SK-N-SH (cell line): ENCODE results near the gene ATXN7. TPM values are rescaled to one million over a fixed set of nuclear protein-coding genes. Genes with fewer than 3 reads are reported as not detected.

Experiments
- CTCF ChIA-PET: fragments of 300-600, 350-600 bp; formaldehyde crosslinking; extraction: SDS; loops from one replicate; lab custom pipeline; 2021; lab: Yijun Ruan, JAX
- POLR2A ChIA-PET: fragments of 350-600 bp; sonication (Branson Sonifier 250); formaldehyde crosslinking; extraction: SDS; loops from one replicate; lab custom pipeline; 2020; ENCODE audit warnings: antibody characterized with exemption, inconsistent platforms; lab: Yijun Ruan, JAX
- DNase-seq: peaks from one replicate; pipeline ENCODE4 v3.0.0; 2012
- H2AFZ ChIP-seq: fragments of 200-600 bp; sonication (generic); 2 replicates; pipeline ENCODE4 v1.8.1; 2016; ENCODE audit warnings: antibody characterized with exemption, mild to moderate bottlenecking, low read depth
- H3F3A ChIP-seq: fragments of 200-600 bp; sonication (generic); replicated peaks from 2 replicates; pipeline ENCODE3; 2016; ENCODE audit warnings: antibody characterized with exemption, mild to moderate bottlenecking; ENCODE audit not compliant: insufficient read depth
- H3K27ac ChIP-seq, 2 experiments: fragments of 200-500 bp in 1 of 2; fragments of 200-600 bp in 1 of 2; sonication (Bioruptor generic) in 1 of 2; sonication (generic), shearing (Covaris generic) in 1 of 2; 2 replicates each; pipeline versions ENCODE4 v1.5.1 to v1.6.1; 2014 to 2016; ENCODE audit warnings: low read depth in 2 of 2, inconsistent platforms in 1 of 2, low read length in 1 of 2, mild to moderate bottlenecking in 1 of 2, mixed read lengths in 1 of 2
- H3K27me3 ChIP-seq: fragments of 200-600 bp; sonication (generic), shearing (Covaris generic); 2 replicates; pipeline ENCODE4 v1.6.1; 2016; ENCODE audit warnings: mixed run types; ENCODE audit not compliant: insufficient read depth
- H3K36me3 ChIP-seq, 2 experiments: fragments of 200-500 bp in 1 of 2; fragments of 200-600 bp in 1 of 2; sonication (Bioruptor generic) in 1 of 2; sonication (generic) in 1 of 2; replicated peaks in 1 of 2; 2 replicates each; pipeline versions ENCODE3 to v1.5.1; 2014 to 2016; ENCODE audit warnings: low read length in 1 of 2, mild to moderate bottlenecking in 1 of 2; ENCODE audit not compliant: insufficient read depth in 2 of 2, control insufficient read depth in 1 of 2
- H3K4me1 ChIP-seq, 2 experiments: fragments of 200-500 bp in 1 of 2; fragments of 200-600 bp in 1 of 2; sonication (Bioruptor generic) in 1 of 2; sonication (generic), shearing (Covaris generic) in 1 of 2; 2 replicates each; pipeline versions ENCODE4 v1.5.1 to v1.6.1; 2014 to 2016; ENCODE audit warnings: low read depth in 1 of 2, low read length in 1 of 2, mixed run types in 1 of 2; ENCODE audit not compliant: insufficient read depth in 2 of 2, control insufficient read depth in 1 of 2
- H3K4me2 ChIP-seq: fragments of 200-600 bp; sonication (generic), shearing (Covaris generic); 2 replicates; pipeline ENCODE4 v1.6.1; 2017; ENCODE audit warnings: mixed run types
- H3K4me3 ChIP-seq, 2 experiments: fragments of 200-500 bp in 1 of 2; fragments of 200-600 bp in 1 of 2; sonication (Bioruptor generic) in 1 of 2; sonication (generic), shearing (Covaris generic) in 1 of 2; 2 replicates each; pipeline versions ENCODE4 v1.5.1 to v1.8.1; 2014 to 2016; ENCODE audit warnings: low read depth in 2 of 2, inconsistent platforms in 1 of 2, low read length in 1 of 2, mild to moderate bottlenecking in 1 of 2, mixed read lengths in 1 of 2, moderate library complexity in 1 of 2
- H3K79me2 ChIP-seq: fragments of 200-600 bp; sonication (generic); 2 replicates; pipeline ENCODE4 v1.8.1; 2017; ENCODE audit warnings: mild to moderate bottlenecking; ENCODE audit not compliant: insufficient read depth
- H3K9ac ChIP-seq: fragments of 200-600 bp; sonication (generic); 2 replicates; pipeline ENCODE4 v1.6.1; 2017; ENCODE audit warnings: mixed run types
- H3K9me2 ChIP-seq: fragments of 200-600 bp; sonication (generic); 2 replicates; pipeline ENCODE4 v1.6.1; 2017; ENCODE audit warnings: mixed run types
- H3K9me3 ChIP-seq: fragments of 200-600 bp; sonication (generic); 2 replicates; pipeline ENCODE4 v1.6.1; 2017; ENCODE audit warnings: mixed run types, mild to moderate bottlenecking, moderate library complexity
- H4K20me1 ChIP-seq: fragments of 200-600 bp; sonication (generic); 2 replicates; pipeline ENCODE4 v1.6.1; 2017; ENCODE audit warnings: mild to moderate bottlenecking, mixed run types; ENCODE audit not compliant: insufficient read depth
- CHD2 ChIP-seq: fragments of 150-350 bp; IDR thresholded peaks from 2 replicates; pipeline ENCODE4 v1.6.1; 2018; ENCODE audit warnings: low read length; ENCODE audit not compliant: partially characterized antibody
- CTCF ChIP-seq: fragments of 200-600 bp; sonication (generic); IDR thresholded peaks from 2 replicates; pipeline ENCODE4 v1.6.1; 2017; ENCODE audit warnings: antibody characterized with exemption, mild to moderate bottlenecking, moderate library complexity
- EP300 ChIP-seq, 2 experiments: IDR thresholded peaks; 2 replicates each; pipeline versions ENCODE4 v1.4.0 to v1.6.1; 2012; ENCODE audit warnings: borderline replicate concordance in 1 of 2, low read depth in 1 of 2, low read length in 1 of 2
- EZH2phosphoT487 ChIP-seq: fragments of 200-600 bp; sonication (generic); IDR thresholded peaks from 2 replicates; pipeline ENCODE4 v1.6.1; 2017; ENCODE audit warnings: low read depth, mixed run types, mild to moderate bottlenecking, antibody characterized with exemption, moderate library complexity, borderline replicate concordance
- FOXM1 ChIP-seq: IDR thresholded peaks from 2 replicates; pipeline ENCODE4 v1.4.0; 2012; ENCODE audit warnings: low read depth, mild to moderate bottlenecking
- JUND ChIP-seq: IDR thresholded peaks from 2 replicates; pipeline ENCODE4 v1.4.0; 2012
- MEF2A ChIP-seq: IDR thresholded peaks from 2 replicates; pipeline ENCODE4 v1.4.0; 2012; ENCODE audit warnings: low read depth, borderline replicate concordance
- NFIC ChIP-seq: IDR thresholded peaks from 2 replicates; pipeline ENCODE4 v1.4.0; 2012; ENCODE audit warnings: borderline replicate concordance
- POLR2AphosphoS5 ChIP-seq: IDR thresholded peaks from 2 replicates; pipeline ENCODE4 v1.6.1; 2012; ENCODE audit warnings: low read depth, low read length
- RFX5 ChIP-seq: IDR thresholded peaks from 2 replicates; pipeline ENCODE4 v1.6.1; 2012; ENCODE audit warnings: mild to moderate bottlenecking, improper control_type of control experiment, low read length
- RXRA ChIP-seq: IDR thresholded peaks from 2 replicates; pipeline ENCODE4 v1.4.0; 2012; ENCODE audit warnings: low read depth, mild to moderate bottlenecking, borderline replicate concordance
- SIN3A ChIP-seq: IDR thresholded peaks from 2 replicates; pipeline ENCODE4 v1.6.1; 2012; ENCODE audit warnings: low read depth, mild to moderate bottlenecking, low read length, moderate library complexity, borderline replicate concordance
- TCF12 ChIP-seq: IDR thresholded peaks from 2 replicates; pipeline ENCODE4 v1.4.0; 2012
- YY1 ChIP-seq: IDR thresholded peaks from 2 replicates; pipeline ENCODE4 v1.4.0; 2012; ENCODE audit warnings: low read depth, mild to moderate bottlenecking
- polyA plus RNA-seq, 3 experiments: library from polyadenylated mRNA; depleted of rRNA; stranded (reverse); fragments of >200 nt; gene quantifications; 2 replicates each; pipeline ENCODE4 v1.2.3, GENCODE V29; 2012
- TF ChIP-seq, protein P1 (sequence below): IDR thresholded peaks from 2 replicates; pipeline ENCODE4 v1.6.1; 2012; ENCODE audit warnings: mild to moderate bottlenecking, low read depth, low read length, moderate library complexity
- TF ChIP-seq, protein P2 (sequence below): IDR thresholded peaks from 2 replicates; pipeline ENCODE4 v1.4.0; 2012; ENCODE audit warnings: low read depth

The ATXN7 gene
- polyA plus RNA-seq, 1 of the 3 experiments (the other 2 are of a cell fraction), result 6.2 TPM

DNA sequence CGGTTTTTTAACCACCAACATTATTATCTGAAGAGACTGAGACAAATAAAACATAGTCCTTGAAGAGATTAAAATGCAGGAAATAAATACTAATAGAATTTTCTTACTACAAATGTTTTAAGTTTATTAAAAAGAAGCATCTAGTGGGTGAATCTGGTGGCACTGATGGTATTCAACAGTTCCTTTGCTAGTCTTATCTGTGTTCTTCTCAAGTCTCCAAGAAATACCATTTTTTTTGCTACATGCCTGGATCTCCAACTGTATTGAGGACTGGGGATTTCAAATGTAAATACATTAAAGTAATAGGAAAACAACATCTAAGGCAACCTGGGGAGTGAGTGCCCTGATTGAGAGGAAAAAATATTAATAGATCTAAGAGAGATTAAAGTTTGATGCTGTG is 22.0 kb upstream of the ATXN7 start (continued):
- TF ChIP-seq FOXM1 (no peak), RXRA (no peak), YY1 (no peak), TCF12 (no peak)

- no peak overlapping the region for H3K9ac ChIP-seq
- ChIA-PET POLR2A (no interaction called here), CTCF (interaction anchor here (1.0 to 1.1 kb wide), 2 partner anchors 23 to 492 kb away, joined by 3 to 5 read pairs; partner anchors contain the start of gene C3orf49)
- H3K27me3 ChIP-seq, result no peaks in the 10 kb centered on the region
- H3K4me3 ChIP-seq, result no peak overlapping the region
- no peak overlapping the region for H3K4me2 ChIP-seq
- H3K36me3 ChIP-seq, result peaks cover 9 to 13% of the 10 kb centered on the region in 2 experiments
- DNase-seq, result no peak
- H3K79me2 ChIP-seq, result peaks cover 33% of the 10 kb centered on the region; the same call in 1 of the 2 replicates
- H3F3A ChIP-seq, result no peaks in the 10 kb centered on the region
- no peak overlapping the region for H2AFZ ChIP-seq
- no peaks in the 10 kb centered on the region for H3K9me3 ChIP-seq
- no peaks in the 10 kb centered on the region for H4K20me1 ChIP-seq
- no peaks in the 10 kb centered on the region for H3K9me2 ChIP-seq
- no peak overlapping the region for H3K27ac ChIP-seq
- no peaks in the 10 kb centered on the region; a peak in 1 of 4 replicates for H3K4me1 ChIP-seq
- TF ChIP-seq RFX5, result no peak
- TF ChIP-seq EP300 (IDR thresholded peaks at IDR 0.05; ENCODE audit: borderline replicate concordance in 1 of 2, low read depth in 1 of 2, low read length in 1 of 2), result no peak
- no peak for TF ChIP-seq JUND
- TF ChIP-seq, protein P1, sequence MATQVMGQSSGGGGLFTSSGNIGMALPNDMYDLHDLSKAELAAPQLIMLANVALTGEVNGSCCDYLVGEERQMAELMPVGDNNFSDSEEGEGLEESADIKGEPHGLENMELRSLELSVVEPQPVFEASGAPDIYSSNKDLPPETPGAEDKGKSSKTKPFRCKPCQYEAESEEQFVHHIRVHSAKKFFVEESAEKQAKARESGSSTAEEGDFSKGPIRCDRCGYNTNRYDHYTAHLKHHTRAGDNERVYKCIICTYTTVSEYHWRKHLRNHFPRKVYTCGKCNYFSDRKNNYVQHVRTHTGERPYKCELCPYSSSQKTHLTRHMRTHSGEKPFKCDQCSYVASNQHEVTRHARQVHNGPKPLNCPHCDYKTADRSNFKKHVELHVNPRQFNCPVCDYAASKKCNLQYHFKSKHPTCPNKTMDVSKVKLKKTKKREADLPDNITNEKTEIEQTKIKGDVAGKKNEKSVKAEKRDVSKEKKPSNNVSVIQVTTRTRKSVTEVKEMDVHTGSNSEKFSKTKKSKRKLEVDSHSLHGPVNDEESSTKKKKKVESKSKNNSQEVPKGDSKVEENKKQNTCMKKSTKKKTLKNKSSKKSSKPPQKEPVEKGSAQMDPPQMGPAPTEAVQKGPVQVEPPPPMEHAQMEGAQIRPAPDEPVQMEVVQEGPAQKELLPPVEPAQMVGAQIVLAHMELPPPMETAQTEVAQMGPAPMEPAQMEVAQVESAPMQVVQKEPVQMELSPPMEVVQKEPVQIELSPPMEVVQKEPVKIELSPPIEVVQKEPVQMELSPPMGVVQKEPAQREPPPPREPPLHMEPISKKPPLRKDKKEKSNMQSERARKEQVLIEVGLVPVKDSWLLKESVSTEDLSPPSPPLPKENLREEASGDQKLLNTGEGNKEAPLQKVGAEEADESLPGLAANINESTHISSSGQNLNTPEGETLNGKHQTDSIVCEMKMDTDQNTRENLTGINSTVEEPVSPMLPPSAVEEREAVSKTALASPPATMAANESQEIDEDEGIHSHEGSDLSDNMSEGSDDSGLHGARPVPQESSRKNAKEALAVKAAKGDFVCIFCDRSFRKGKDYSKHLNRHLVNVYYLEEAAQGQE, result no peak
- no peak for TF ChIP-seq CHD2
- TF ChIP-seq SIN3A, result no peak
- no peak for TF ChIP-seq NFIC
- no peak for TF ChIP-seq YY1
- TF ChIP-seq MEF2A, result no peak
- TF ChIP-seq, protein P2, sequence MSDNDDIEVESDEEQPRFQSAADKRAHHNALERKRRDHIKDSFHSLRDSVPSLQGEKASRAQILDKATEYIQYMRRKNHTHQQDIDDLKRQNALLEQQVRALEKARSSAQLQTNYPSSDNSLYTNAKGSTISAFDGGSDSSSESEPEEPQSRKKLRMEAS, result no peak
- no peak for TF ChIP-seq POLR2AphosphoS5
- no peak for TF ChIP-seq CTCF
- TF ChIP-seq EZH2phosphoT487, result no peak
Observed at GRCh38 chr3:63842127-63842526, 21.5 kb upstream of the ATXN7 start.
